WTC11 (cell line): ENCODE measurements around the gene RYR1.

Source experiments
- CREB1 ChIP-seq: sonication (generic); formaldehyde crosslinking; IDR thresholded peaks from 2 replicates; pipeline ENCODE4 v1.8.0; 2023; ENCODE audit warnings: mild to moderate bottlenecking, missing genetic modification reagents
- ELF4 ChIP-seq: sonication (generic); formaldehyde crosslinking; IDR thresholded peaks from 2 replicates; pipeline ENCODE4 v1.8.1; 2022; ENCODE audit warnings: low read depth, mild to moderate bottlenecking, moderate library complexity, missing genetic modification reagents
- JUN ChIP-seq: sonication (generic); formaldehyde crosslinking; IDR thresholded peaks from 2 replicates; pipeline ENCODE4 v1.8.0; 2023; ENCODE audit warnings: mild to moderate bottlenecking, missing genetic modification reagents
- MAX ChIP-seq: sonication (generic); formaldehyde crosslinking; IDR thresholded peaks from 2 replicates; pipeline ENCODE4 v1.8.0; 2022; ENCODE audit warnings: mild to moderate bottlenecking, missing genetic modification reagents
- MLX ChIP-seq: sonication (generic); formaldehyde crosslinking; IDR thresholded peaks from 2 replicates; pipeline ENCODE4 v1.8.1; 2023; ENCODE audit warnings: mild to moderate bottlenecking, missing genetic modification reagents, moderate library complexity
- NFYB ChIP-seq: sonication (generic); formaldehyde crosslinking; conservative IDR thresholded peaks from 2 replicates; pipeline ENCODE4 v1.8.0; 2022; ENCODE audit warnings: low read depth, missing genetic modification reagents
- RELA ChIP-seq: sonication (generic); formaldehyde crosslinking; IDR thresholded peaks from 2 replicates; pipeline ENCODE4 v1.8.1; 2022; ENCODE audit warnings: missing genetic modification reagents, mild to moderate bottlenecking, borderline replicate concordance
- SP1 ChIP-seq: sonication (generic); formaldehyde crosslinking; conservative IDR thresholded peaks from 2 replicates; pipeline ENCODE4 v1.8.1; 2022; ENCODE audit warnings: missing genetic modification reagents
- TCF7 ChIP-seq: sonication (generic); formaldehyde crosslinking; IDR thresholded peaks from 2 replicates; pipeline ENCODE4 v1.8.0; 2022; ENCODE audit warnings: mild to moderate bottlenecking, low read depth, missing genetic modification reagents, moderate library complexity
- TEAD1 ChIP-seq: sonication (generic); formaldehyde crosslinking; IDR thresholded peaks from 2 replicates; pipeline ENCODE4 v1.8.0; 2022; ENCODE audit warnings: mild to moderate bottlenecking, missing genetic modification reagents
- TP53 ChIP-seq: sonication (generic); formaldehyde crosslinking; IDR thresholded peaks from 2 replicates; pipeline ENCODE4 v1.8.1; 2023; ENCODE audit warnings: mild to moderate bottlenecking, missing genetic modification reagents
- USF2 ChIP-seq: sonication (generic); formaldehyde crosslinking; IDR thresholded peaks from 2 replicates; pipeline ENCODE4 v1.8.1; 2023; ENCODE audit warnings: mild to moderate bottlenecking, missing genetic modification reagents, moderate library complexity
- TF ChIP-seq, protein P1 (sequence below): fragments of 200-600 bp; IDR thresholded peaks from 2 replicates; pipeline ENCODE4 v1.8.0; 2022; ENCODE audit warnings: antibody characterized with exemption
- TF ChIP-seq, protein P2 (sequence below): fragments of 250-450 bp; sonication (Bioruptor Pico); IDR thresholded peaks from 2 replicates; pipeline ENCODE4 v2.1.2; 2022; ENCODE audit warnings: mild to moderate bottlenecking, moderate library complexity

- TF ChIP-seq TP53 (CRISPR knock-in tag) (no peak), TEAD1 (CRISPR knock-in tag) (no peak), NFYB (CRISPR knock-in tag) (no peak), MAX (no peak), RELA (CRISPR knock-in tag) (no peak), CREB1 (CRISPR knock-in tag) (no peak), ELF4 (CRISPR knock-in tag) (no peak), SP1 (CRISPR knock-in tag) (no peak), TCF7 (CRISPR knock-in tag) (no peak), MLX (CRISPR knock-in tag) (no peak), JUN (CRISPR knock-in tag) (no peak), USF2 (CRISPR knock-in tag) (no peak)
- TF ChIP-seq, protein P1, sequence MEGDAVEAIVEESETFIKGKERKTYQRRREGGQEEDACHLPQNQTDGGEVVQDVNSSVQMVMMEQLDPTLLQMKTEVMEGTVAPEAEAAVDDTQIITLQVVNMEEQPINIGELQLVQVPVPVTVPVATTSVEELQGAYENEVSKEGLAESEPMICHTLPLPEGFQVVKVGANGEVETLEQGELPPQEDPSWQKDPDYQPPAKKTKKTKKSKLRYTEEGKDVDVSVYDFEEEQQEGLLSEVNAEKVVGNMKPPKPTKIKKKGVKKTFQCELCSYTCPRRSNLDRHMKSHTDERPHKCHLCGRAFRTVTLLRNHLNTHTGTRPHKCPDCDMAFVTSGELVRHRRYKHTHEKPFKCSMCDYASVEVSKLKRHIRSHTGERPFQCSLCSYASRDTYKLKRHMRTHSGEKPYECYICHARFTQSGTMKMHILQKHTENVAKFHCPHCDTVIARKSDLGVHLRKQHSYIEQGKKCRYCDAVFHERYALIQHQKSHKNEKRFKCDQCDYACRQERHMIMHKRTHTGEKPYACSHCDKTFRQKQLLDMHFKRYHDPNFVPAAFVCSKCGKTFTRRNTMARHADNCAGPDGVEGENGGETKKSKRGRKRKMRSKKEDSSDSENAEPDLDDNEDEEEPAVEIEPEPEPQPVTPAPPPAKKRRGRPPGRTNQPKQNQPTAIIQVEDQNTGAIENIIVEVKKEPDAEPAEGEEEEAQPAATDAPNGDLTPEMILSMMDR = no peak
- TF ChIP-seq, protein P2, sequence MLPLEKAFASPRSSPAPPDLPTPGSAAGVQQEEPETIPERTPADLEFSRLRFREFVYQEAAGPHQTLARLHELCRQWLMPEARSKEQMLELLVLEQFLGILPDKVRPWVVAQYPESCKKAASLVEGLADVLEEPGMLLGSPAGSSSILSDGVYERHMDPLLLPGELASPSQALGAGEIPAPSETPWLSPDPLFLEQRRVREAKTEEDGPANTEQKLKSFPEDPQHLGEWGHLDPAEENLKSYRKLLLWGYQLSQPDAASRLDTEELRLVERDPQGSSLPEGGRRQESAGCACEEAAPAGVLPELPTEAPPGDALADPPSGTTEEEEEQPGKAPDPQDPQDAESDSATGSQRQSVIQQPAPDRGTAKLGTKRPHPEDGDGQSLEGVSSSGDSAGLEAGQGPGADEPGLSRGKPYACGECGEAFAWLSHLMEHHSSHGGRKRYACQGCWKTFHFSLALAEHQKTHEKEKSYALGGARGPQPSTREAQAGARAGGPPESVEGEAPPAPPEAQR (CRISPR knock-in tag) = no peak
Measured at GRCh38 chr19:38385804-38386257, 47.7 kb upstream of the RYR1 start.
